ENCODE results near the gene INSRR.

DNA sequence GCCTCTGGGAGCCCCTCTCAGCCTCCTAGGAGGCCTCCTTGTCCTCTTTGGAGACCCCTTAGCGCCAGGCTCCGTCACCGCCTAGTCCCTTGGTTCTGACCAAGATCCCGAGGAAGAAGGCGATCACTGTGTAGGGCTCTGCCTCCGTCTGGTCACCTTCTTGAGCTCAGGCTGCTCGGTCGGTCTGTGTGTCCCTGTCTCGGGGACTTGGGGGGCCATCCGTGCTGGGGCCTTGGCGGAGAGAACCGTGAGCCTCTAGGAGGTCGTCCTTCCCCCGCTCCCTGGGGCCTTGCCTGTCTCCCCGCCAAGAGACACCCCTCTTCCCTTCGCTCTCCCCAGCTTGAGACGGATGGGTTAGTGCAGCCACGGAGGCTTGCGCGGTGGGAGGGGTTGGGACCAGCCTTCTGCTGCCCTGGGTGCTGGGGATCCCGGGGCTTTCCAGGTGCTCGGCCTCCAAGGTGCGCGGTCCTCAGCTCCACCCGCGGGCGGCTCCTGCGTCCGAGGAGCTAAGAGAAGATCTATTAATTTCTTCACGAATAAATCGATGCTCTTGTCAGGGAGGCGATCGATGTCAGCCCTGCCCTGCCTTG is 701 bp upstream of the INSRR start:
- TF ChIP-seq, protein P1, sequence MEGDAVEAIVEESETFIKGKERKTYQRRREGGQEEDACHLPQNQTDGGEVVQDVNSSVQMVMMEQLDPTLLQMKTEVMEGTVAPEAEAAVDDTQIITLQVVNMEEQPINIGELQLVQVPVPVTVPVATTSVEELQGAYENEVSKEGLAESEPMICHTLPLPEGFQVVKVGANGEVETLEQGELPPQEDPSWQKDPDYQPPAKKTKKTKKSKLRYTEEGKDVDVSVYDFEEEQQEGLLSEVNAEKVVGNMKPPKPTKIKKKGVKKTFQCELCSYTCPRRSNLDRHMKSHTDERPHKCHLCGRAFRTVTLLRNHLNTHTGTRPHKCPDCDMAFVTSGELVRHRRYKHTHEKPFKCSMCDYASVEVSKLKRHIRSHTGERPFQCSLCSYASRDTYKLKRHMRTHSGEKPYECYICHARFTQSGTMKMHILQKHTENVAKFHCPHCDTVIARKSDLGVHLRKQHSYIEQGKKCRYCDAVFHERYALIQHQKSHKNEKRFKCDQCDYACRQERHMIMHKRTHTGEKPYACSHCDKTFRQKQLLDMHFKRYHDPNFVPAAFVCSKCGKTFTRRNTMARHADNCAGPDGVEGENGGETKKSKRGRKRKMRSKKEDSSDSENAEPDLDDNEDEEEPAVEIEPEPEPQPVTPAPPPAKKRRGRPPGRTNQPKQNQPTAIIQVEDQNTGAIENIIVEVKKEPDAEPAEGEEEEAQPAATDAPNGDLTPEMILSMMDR (IDR thresholded peaks at IDR 0.05): no peak
- no peak for TF ChIP-seq ZFX (IDR thresholded peaks at IDR 0.05; ENCODE audit: borderline replicate concordance)

Data from 22Rv1 (cell line).